Measurements from ENCODE around the gene ARHGAP10.

DNA sequence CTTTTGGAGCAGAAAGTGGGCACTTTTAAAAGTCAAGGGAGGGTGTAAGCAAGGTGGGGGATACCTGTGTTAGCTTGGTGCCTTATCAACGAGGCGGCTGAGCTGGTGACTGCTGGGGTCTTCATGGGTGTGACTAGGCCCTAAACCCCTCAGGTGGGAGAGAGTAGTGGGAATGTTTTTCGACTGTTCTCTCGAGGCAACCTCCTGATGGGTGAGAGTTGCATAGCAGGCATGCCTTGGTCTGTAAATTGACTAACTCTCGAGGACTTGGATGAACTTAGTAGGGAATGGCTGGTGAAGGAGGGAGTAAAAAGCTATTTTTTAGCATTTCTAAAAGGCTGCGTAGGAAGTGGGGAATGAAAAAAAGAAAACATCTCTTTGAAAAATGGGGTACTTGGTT, 80.0 kb downstream of the ARHGAP10 start:
- TF ChIP-seq, protein P1, sequence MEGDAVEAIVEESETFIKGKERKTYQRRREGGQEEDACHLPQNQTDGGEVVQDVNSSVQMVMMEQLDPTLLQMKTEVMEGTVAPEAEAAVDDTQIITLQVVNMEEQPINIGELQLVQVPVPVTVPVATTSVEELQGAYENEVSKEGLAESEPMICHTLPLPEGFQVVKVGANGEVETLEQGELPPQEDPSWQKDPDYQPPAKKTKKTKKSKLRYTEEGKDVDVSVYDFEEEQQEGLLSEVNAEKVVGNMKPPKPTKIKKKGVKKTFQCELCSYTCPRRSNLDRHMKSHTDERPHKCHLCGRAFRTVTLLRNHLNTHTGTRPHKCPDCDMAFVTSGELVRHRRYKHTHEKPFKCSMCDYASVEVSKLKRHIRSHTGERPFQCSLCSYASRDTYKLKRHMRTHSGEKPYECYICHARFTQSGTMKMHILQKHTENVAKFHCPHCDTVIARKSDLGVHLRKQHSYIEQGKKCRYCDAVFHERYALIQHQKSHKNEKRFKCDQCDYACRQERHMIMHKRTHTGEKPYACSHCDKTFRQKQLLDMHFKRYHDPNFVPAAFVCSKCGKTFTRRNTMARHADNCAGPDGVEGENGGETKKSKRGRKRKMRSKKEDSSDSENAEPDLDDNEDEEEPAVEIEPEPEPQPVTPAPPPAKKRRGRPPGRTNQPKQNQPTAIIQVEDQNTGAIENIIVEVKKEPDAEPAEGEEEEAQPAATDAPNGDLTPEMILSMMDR (IDR thresholded peaks at IDR 0.05), result no peak
- TF ChIP-seq EZH2 (IDR thresholded peaks at IDR 0.05; ENCODE audit: borderline replicate concordance, insufficient read depth, low read depth, low read length, poor library complexity, severe bottlenecking), result no peak

Data from B cell (primary cell).